ENCODE results near the gene CECR2.

The CECR2 gene

DNA sequence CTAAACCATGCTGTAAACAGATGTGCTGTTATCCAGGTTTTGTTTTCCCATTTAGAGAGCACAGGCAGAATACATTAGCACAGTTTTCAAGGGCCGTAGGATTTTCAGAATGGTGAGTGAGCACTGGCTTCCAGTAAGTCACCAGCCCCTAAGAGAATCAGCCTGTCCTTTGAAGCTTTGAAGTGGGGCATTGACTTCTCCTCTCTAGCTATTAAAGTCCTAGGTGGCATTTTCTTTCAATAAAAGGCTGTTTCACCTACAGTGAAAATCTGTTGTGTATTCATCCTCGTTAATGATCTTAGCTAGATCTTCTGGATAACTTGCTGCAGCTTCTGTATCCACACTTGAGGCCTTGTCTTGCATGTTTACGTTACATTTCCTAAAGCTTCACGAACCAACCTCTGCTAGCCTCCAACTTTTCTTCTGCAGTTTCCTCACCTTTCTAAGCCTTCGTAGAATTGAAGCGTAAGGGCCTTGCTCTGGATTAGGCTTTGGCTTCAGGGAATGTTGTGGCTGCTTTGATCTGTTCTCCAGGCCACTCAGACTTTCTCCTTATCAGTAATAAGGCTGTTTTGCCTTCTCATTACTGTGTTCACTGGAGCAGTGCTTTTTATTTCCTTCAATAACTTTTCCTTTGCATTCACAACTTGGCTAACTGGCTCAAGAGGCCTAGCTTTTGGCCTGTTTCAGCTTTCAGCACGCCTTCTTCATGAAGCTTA is 15.5 kb downstream of the CECR2 start:
- TF ChIP-seq, protein P1, sequence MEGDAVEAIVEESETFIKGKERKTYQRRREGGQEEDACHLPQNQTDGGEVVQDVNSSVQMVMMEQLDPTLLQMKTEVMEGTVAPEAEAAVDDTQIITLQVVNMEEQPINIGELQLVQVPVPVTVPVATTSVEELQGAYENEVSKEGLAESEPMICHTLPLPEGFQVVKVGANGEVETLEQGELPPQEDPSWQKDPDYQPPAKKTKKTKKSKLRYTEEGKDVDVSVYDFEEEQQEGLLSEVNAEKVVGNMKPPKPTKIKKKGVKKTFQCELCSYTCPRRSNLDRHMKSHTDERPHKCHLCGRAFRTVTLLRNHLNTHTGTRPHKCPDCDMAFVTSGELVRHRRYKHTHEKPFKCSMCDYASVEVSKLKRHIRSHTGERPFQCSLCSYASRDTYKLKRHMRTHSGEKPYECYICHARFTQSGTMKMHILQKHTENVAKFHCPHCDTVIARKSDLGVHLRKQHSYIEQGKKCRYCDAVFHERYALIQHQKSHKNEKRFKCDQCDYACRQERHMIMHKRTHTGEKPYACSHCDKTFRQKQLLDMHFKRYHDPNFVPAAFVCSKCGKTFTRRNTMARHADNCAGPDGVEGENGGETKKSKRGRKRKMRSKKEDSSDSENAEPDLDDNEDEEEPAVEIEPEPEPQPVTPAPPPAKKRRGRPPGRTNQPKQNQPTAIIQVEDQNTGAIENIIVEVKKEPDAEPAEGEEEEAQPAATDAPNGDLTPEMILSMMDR (IDR thresholded peaks at IDR 0.05; ENCODE audit: low read depth, low read length) = no peak
- DNase-seq (ENCODE audit: extremely low read depth, low read depth) = no peak

DNA sequence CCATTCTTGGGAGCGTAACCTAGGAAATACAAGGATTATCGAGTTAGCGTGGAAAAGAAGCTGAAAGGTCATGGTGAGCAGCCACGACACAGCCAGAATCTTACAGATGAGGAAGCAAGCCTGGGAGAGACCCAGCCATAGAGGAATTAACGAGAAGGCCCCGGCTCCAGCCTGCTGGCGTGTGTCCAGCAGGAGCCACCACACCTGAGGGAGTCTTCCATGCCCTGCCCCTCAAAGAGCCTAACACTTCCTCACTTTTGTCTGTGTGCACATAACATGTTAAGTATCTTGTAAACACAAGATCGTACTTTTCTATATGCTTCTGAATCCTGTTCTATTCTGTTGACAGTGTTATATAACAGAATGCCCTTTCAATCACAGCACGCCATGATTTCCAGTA is 18.1 kb downstream of the CECR2 start:
- DNase-seq (ENCODE audit: extremely low read depth, low read depth) = no peak
- TF ChIP-seq, protein P1 (IDR thresholded peaks at IDR 0.05; ENCODE audit: low read depth, low read length) = no peak

DNA sequence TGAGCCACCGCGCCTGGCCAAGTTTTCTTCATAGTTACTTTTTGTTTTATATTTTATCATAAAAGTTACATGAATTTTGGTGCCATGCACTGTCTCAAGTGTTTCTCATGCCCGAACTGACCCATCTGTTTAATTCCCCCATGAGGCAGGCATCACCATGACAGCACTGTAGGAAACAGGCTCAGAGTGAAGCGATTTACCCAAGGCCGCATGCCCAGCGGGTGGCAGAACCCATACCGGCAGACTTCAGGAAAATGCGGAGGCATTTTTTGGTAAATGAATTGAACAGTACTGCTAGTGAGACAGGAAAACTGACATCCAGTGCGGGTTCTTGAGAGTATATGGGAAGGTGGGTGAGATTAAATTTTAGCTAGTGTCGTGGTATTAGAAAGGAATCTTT is 19.0 kb downstream of the CECR2 start:
- TF ChIP-seq, protein P1 (IDR thresholded peaks at IDR 0.05; ENCODE audit: low read depth, low read length) = no peak
- no peak for DNase-seq (ENCODE audit: extremely low read depth, low read depth)

DNA sequence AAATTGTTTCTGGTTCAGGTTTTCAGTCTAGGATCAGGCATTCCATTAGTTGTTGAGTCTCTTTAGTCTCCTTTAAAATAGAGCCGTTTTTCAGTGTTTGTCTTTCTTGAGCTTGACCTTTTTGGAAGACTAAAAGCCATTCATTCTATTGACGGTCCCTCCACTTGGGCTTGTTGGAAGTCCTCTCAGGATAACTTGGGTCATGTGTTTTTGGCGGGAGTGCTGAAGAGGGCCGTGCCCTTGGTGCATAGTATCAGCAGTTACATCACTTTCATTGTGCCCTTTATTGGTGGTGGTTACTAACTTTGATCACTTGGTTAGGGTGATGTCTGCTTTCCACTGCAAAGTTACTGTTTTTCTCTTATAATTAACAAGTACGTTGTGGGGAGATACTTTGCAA is 20.8 kb downstream of the CECR2 start:
- DNase-seq (ENCODE audit: extremely low read depth, low read depth) = no peak
- TF ChIP-seq, protein P1 (IDR thresholded peaks at IDR 0.05; ENCODE audit: low read depth, low read length) = no peak

DNA sequence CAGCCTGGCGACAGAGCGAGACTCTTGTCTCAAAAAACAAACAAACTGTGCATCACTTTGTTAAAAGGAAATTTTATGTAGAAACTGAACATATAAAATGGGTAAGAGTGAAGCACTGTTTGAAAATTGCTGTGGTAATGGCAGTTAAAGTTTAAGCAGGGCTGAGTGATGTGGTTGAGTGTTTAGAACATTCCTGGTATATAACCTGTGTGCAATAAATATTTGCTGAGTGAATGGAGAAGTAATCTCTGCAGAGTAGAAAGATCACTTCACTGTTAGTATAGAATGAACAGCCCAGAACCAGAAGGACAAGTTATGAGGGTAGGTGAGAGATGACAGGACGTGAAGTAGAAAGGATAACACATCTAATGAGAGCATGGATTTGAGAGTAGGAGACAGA is 27.3 kb downstream of the CECR2 start:
- TF ChIP-seq, protein P1 (IDR thresholded peaks at IDR 0.05; ENCODE audit: low read depth, low read length) = no peak
- no peak for DNase-seq (ENCODE audit: extremely low read depth, low read depth)

DNA sequence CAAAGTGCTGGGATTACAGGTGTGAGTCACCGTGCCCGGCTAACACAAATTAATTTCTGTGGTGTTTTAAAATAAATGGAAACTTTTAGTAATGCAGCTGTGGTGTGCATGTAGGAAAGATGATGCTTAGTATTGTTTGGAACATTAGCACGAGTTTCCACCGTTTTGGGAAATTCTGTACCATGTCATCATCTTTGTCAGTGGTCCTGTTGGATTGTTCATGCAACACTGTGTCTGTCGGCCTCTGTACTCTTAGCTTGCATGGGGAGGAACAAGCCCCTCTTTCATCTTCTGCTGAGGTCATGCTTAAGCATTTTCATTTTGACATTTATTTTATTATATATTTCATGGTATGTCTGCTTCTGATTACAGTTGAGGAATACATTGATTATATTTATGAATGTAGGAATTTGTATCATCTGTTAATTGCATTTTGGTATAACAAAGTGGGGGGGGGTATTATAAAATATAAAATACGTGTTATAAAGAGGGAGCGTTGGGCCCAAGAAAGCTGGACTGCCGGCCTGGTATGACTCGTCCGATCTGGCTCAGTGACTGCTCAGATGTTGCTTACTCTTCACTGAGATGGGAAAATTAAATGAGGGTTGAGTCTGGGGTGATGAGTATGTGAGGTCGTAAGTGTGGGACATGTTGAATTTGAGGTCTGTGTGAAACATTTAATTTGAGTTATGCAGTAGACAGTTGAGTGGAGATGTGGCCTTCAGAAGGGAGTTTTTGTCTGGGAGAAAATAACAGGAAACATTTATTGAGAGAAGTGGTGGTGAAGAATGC is 28.7 kb downstream of the CECR2 start:
- DNase-seq (ENCODE audit: extremely low read depth, low read depth) = no peak

DNA sequence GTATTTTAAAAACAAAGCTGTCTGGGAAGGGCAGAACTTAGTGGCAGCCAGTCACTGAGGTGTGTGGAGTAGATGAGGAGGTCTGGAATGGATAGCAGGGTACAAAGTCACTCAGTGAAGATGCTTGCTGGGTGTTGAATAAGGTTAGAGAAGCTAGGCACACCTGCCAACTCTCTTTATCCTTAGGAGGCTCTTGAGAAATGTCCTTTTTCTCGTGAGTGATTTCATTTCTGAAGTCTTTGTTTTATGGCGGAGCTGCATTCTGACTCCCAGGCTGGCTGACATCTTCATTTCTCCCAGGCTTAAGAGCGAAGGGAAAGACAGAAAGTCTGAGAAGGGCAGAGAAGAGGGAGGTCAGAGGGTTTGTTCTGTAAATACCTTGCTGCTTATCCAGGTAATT is 31.0 kb downstream of the CECR2 start:
- DNase-seq (ENCODE audit: extremely low read depth, low read depth) = no peak
- TF ChIP-seq, protein P1 (IDR thresholded peaks at IDR 0.05; ENCODE audit: low read depth, low read length) = no peak

More for the DNA sequence above, 28.7 kb downstream of the CECR2 start:
- TF ChIP-seq, protein P1 (IDR thresholded peaks at IDR 0.05; ENCODE audit: low read depth, low read length) = no peak

Measured in AG09319 (cell line).